OCI-LY7 (cell line): ENCODE data around the gene MON1B. TPM values are rescaled to one million over a fixed set of nuclear protein-coding genes. Genes with fewer than 3 reads are reported as not detected.

Source experiments
- BruUV-seq: library from RNA; stranded (reverse); fragments of 400-500 nt; replicated peaks from 2 replicates; lab custom pipeline; 2021; lab: Mats Ljungman, UMichigan
- CTCF ChIA-PET: fragments of 300-600 bp; sonication (Branson Sonifier 250); formaldehyde crosslinking; loops from one replicate; lab custom pipeline; 2022; ENCODE audit warnings: antibody characterized with exemption; ENCODE audit not compliant: unreplicated experiment; lab: Charles Lee
- POLR2A ChIA-PET: fragments of 300-600 bp; sonication (Branson Sonifier 250); formaldehyde crosslinking; loops from one replicate; lab custom pipeline; 2022; ENCODE audit warnings: antibody characterized with exemption; lab: Charles Lee
- DNase-seq: peaks from one replicate; pipeline ENCODE4 v3.0.0-alpha.2; 2015; ENCODE audit warnings: low spot score
- H2AFZ ChIP-seq: fragments of 200-600 bp; sonication (generic), shearing (Covaris generic); 2 replicates; pipeline ENCODE4 v1.6.1; 2014; ENCODE audit warnings: mild to moderate bottlenecking, antibody characterized with exemption, low read length, moderate library complexity
- H3K27ac ChIP-seq: fragments of 200-600 bp; sonication (generic); 2 replicates; pipeline ENCODE4 v1.5.1; 2014; ENCODE audit warnings: mixed run types, low read depth, mild to moderate bottlenecking, moderate library complexity, low read length, inconsistent platforms; ENCODE audit not compliant: poor library complexity, severe bottlenecking
- H3K36me3 ChIP-seq: fragments of 200-600 bp; sonication (generic); 2 replicates; pipeline ENCODE4 v1.6.1; 2014; ENCODE audit warnings: mild to moderate bottlenecking, antibody characterized with exemption, low read length, moderate library complexity, mixed read lengths; ENCODE audit not compliant: insufficient read depth
- H3K4me1 ChIP-seq: fragments of 200-600 bp; sonication (generic); 2 replicates; pipeline ENCODE4 v1.5.1; 2014; ENCODE audit warnings: mild to moderate bottlenecking, low read length; ENCODE audit not compliant: insufficient read depth, poor library complexity, severe bottlenecking
- H3K4me2 ChIP-seq: fragments of 200-600 bp; sonication (generic); 2 replicates; pipeline ENCODE4 v1.6.1; 2014; ENCODE audit warnings: mild to moderate bottlenecking, low read length
- H3K4me3 ChIP-seq: fragments of 200-600 bp; sonication (generic); 2 replicates; pipeline ENCODE4 v1.5.1; 2014; ENCODE audit warnings: mild to moderate bottlenecking, low read depth, low read length; ENCODE audit not compliant: poor library complexity, severe bottlenecking
- H3K79me2 ChIP-seq: fragments of 200-600 bp; sonication (generic); 2 replicates; pipeline ENCODE4 v1.6.1; 2016; ENCODE audit warnings: low read depth, mild to moderate bottlenecking, low read length, moderate library complexity, mixed read lengths; ENCODE audit not compliant: insufficient read depth
- H3K9me2 ChIP-seq: fragments of 200-600 bp; sonication (generic); 2 replicates; pipeline ENCODE4 v1.6.1; 2016; ENCODE audit warnings: mild to moderate bottlenecking, low read length, mixed read lengths; ENCODE audit not compliant: insufficient read depth
- H3K9me3 ChIP-seq: fragments of 200-600 bp; sonication (generic); 2 replicates; pipeline ENCODE4 v1.6.1; 2014; ENCODE audit warnings: mild to moderate bottlenecking, mixed run types, low read length, mixed read lengths
- H4K20me1 ChIP-seq: fragments of 200-600 bp; sonication (generic); 2 replicates; pipeline ENCODE4 v1.6.1; 2014; ENCODE audit warnings: mild to moderate bottlenecking, antibody characterized with exemption, low read length, moderate library complexity, mixed read lengths; ENCODE audit not compliant: insufficient read depth
- CTCF ChIP-seq: fragments of 200-600 bp; sonication (generic); conservative IDR thresholded peaks from 2 replicates; pipeline ENCODE4 v1.5.1; 2014; ENCODE audit warnings: mild to moderate bottlenecking, antibody characterized with exemption, low read length, moderate library complexity, mixed read lengths
- EZH2phosphoT487 ChIP-seq: fragments of 200-600 bp; sonication (generic); IDR thresholded peaks from 2 replicates; pipeline ENCODE4 v1.6.1; 2018; ENCODE audit warnings: low read depth, borderline replicate concordance, mild to moderate bottlenecking, mixed run types, antibody characterized with exemption, low read length, moderate library complexity, mixed read lengths
- intact Hi-C: fragments of 100-400 bp; cut with micrococcal nuclease; formaldehyde crosslinking; loops from one replicate; pipeline ENCODE4 v1.10.0; 2022; ENCODE audit not compliant: unreplicated experiment
- total RNA-seq, 2 experiments: library from RNA; depleted of rRNA in 1 of 2; stranded (reverse); fragments of >200 nt in 1 of 2; shearing (Covaris generic) in 1 of 2; gene quantifications; 2 replicates each; pipeline ENCODE4 v1.2.3, GENCODE V29; 2014 to 2022

Gene MON1B
- total RNA-seq, 2 experiments from 2014 or later, result 20.4 to 72.7 TPM

- no peak overlapping the region for H3K4me2 ChIP-seq
- BruUV-seq, result no TSS peak
- no peak overlapping the region for H2AFZ ChIP-seq
- no peaks in the 10 kb centered on the region for H4K20me1 ChIP-seq
- H3K4me1 ChIP-seq, result no peaks in the 10 kb centered on the region
- DNase-seq, result no peak
- H3K27ac ChIP-seq, result no peak overlapping the region
- H3K9me2 ChIP-seq, result no peaks in the 10 kb centered on the region
- ChIA-PET POLR2A (interaction anchor here (0.7 kb wide), 1 partner anchor 19 kb away, joined by 3 read pairs; no protein-coding TSS in a partner anchor), CTCF (no interaction called here)
- no peaks in the 10 kb centered on the region for H3K36me3 ChIP-seq
- TF ChIP-seq EZH2phosphoT487 (no peak), CTCF (no peak)
- intact Hi-C loops, result no loop called here
- no peaks in the 10 kb centered on the region for H3K9me3 ChIP-seq
- no peak overlapping the region for H3K4me3 ChIP-seq
- H3K79me2 ChIP-seq, result no peaks in the 10 kb centered on the region
Observed at GRCh38 chr16:77221482-77221881, 30.5 kb downstream of the MON1B start.

DNA sequence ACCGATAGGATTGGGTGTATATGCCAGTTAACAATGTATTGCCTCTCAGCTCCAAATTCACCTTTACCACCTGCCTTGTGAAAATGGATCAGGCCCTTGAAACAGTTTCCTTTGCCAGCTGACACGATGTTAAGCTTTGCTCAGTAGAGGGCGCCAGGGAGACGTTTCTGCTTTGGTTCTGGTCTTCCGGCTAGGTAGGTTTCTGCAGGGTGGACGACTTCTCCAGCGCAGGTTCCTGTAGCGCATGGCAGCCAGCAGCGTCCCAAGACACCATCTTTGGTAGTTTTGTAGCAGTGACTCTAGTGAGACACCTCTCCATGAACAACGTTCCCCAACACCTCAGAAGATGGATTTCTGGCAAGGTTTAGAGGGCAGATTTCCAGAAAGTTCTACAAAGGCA is 32.2 kb downstream of the MON1B start:
- peak; percentile 38 for DNase-seq
- ChIA-PET CTCF (no interaction called here), POLR2A (interaction anchor here (1.2 kb wide), 1 partner anchor 9 kb away, joined by 3 read pairs; no protein-coding TSS in a partner anchor)
- TF ChIP-seq CTCF (peak; percentile 80), EZH2phosphoT487 (no peak)
- H2AFZ ChIP-seq, result no peak overlapping the region
- H3K27ac ChIP-seq, result no peak overlapping the region
- H3K9me2 ChIP-seq, result no peaks in the 10 kb centered on the region
- intact Hi-C loops, result no loop called here
- BruUV-seq, result no TSS peak
- H3K36me3 ChIP-seq, result no peaks in the 10 kb centered on the region
- H3K4me2 ChIP-seq, result no peak overlapping the region
- no peaks in the 10 kb centered on the region for H3K79me2 ChIP-seq
- no peak overlapping the region for H3K4me3 ChIP-seq
- no peaks in the 10 kb centered on the region for H3K9me3 ChIP-seq
- no peaks in the 10 kb centered on the region for H4K20me1 ChIP-seq
- H3K4me1 ChIP-seq, result no peaks in the 10 kb centered on the region

- ChIA-PET CTCF (no interaction called here), POLR2A (no interaction called here)
- H2AFZ ChIP-seq, result no peak overlapping the region
- intact Hi-C loops, result no loop called here
- H3K79me2 ChIP-seq, result no peaks in the 10 kb centered on the region
- H4K20me1 ChIP-seq, result no peaks in the 10 kb centered on the region
- no peaks in the 10 kb centered on the region for H3K4me1 ChIP-seq
- H3K9me3 ChIP-seq, result no peaks in the 10 kb centered on the region
- no peak for DNase-seq
- H3K4me3 ChIP-seq, result no peak overlapping the region
- TF ChIP-seq EZH2phosphoT487, result no peak
- TF ChIP-seq CTCF, result no peak
- no peak overlapping the region for H3K27ac ChIP-seq
- no peaks in the 10 kb centered on the region for H3K9me2 ChIP-seq
- no TSS peak for BruUV-seq
- H3K4me2 ChIP-seq, result no peak overlapping the region
- no peaks in the 10 kb centered on the region for H3K36me3 ChIP-seq
Observed at GRCh38 chr16:77225182-77225581, 34.2 kb downstream of the MON1B start.
